CD4-positive, alpha-beta T cell treated with Interferon gamma for 1 hour (primary cell): ENCODE data around the gene RAB30.
A peak's percentile ranks its signal among the peaks of the same experiment; 100 is the strongest.

Experiments used
- DNase-seq: peaks from one replicate; pipeline ENCODE4 v3.0.0-alpha.2; 2020

Gene RAB30

GRCh38 chr11:82936261-82936660 is 135.4 kb downstream of the RAB30 start:
- DNase-seq, result no peak

- DNase-seq, result no peak
These were observed 139.1 kb downstream of the RAB30 start for GRCh38 chr11:82932564-82932963.

- no peak for DNase-seq
These were observed 141.0 kb downstream of the RAB30 start for GRCh38 chr11:82930734-82931133.

- DNase-seq, result no peak
These were observed 141.5 kb downstream of the RAB30 start for GRCh38 chr11:82930229-82930628.

GRCh38 chr11:82929121-82929520 is 142.6 kb downstream of the RAB30 start:
- DNase-seq, result no peak

GRCh38 chr11:82927264-82927880 is 144.3 kb downstream of the RAB30 start:
- peak; percentile 3 for DNase-seq

GRCh38 chr11:82924522-82925224 is 147.0 kb downstream of the RAB30 start:
- DNase-seq, result no peak
